NCI-H526 (cell line): ENCODE measurements around the gene NAIF1.
"Not testable (repeated sequence)": the region's sequence is repeated elsewhere in the genome, so short reads cannot be mapped to it uniquely, and the experiment has no call there.

ENCODE experiments used
- DNase-seq, 2 experiments: peaks; one replicate each; lab custom pipeline; 2025; lab: John Stamatoyannopoulos, UW

NAIF1 gene, protein sequence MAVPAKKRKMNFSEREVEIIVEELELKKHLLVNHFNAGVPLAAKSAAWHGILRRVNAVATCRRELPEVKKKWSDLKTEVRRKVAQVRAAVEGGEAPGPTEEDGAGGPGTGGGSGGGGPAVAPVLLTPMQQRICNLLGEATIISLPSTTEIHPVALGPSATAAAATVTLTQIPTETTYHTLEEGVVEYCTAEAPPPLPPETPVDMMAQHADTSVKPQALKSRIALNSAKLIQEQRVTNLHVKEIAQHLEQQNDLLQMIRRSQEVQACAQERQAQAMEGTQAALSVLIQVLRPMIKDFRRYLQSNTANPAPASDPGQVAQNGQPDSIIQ

DNA sequence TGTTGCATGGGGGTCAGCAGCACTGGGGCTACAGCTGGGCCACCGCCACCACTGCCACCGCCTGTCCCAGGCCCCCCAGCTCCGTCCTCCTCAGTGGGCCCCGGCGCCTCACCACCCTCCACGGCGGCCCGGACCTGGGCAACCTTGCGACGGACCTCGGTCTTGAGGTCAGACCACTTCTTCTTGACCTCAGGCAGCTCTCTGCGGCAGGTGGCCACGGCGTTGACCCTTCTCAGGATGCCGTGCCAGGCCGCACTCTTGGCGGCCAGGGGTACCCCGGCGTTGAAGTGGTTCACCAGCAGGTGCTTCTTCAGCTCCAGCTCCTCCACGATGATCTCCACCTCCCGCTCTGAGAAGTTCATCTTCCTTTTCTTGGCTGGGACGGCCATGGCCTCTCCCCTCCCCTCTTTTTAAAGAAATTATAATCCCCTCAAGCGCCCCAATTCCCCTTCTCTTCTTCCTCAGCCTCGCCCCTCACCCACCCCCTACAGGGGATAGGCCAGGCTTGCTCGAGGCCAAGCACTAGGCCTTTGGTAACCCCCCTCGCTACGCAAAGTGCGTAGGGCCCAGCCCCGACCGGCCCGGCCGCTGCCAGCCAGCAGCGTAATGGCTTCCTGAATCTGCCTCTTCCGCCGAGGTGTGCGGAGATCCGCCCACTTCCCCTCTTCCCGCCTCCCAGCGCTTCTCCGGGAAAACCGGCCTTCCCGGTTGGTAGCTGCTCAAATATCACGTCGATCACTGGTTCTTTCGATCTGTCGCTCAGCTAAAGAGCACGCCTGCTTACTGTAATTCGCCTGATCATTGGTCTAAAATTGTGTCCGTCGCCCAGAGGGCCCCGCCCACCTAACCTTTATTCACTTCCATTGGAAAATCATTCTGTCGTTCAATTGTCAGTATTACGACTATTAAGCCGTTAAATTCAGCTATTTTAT lies at the start of gene NAIF1:
Gene NAIF1 (minus strand): TSS at position 608 of the 932 bp plus-strand sequence. CDS start 219 bp downstream, at position 389.
- peak; percentile 95 to 97 for DNase-seq

DNA sequence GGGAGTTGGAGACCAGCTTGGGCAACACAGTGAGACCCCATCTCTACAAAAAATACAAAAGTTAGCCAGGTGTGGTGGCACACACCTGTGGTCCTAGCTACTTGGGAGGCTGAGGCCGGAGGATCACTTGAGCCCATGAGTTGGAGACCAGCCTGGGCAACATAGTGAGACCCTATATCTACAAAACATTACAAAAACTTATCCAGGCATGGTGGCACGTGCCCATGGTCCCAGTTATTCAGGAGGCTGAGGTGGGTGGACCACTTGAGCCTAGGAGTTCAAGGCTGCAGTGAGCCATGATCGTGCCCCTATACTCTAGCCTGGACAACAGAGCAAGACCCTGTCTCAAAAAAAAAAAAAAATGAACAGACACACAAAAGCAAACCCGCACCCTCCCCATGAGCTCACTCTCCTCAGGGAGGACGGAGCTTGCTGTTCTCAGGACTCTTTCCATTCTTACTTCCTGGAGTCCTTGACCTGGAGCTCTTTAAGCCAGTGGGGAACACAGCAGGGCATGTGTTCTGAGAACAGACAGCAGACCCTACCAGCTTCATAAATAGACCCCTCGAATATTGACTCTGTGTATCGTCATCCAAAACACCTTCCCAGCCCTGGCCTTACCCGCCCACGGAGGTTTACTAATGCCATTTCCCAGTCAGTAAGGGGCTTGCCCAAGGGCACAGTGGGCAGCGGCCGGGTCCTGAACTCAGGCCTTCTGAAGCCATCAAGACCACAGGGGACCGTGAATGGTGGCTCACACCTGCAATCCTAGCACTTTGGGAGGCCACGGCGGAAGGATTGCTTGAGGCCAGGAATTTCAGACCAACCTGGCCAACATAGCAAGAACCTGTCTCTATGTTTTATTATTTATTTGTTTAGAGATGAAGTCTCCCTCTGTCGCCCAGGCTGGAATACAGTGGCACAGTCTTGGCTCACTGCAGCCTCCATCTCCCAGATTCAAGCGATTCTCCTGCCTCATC lies 49.3 kb upstream of the NAIF1 start:
- no peak for DNase-seq

- DNase-seq, result peak; percentile 20 to 56
Observed at GRCh38 chr9:128115187-128116103, 48.3 kb upstream of the NAIF1 start.

DNA sequence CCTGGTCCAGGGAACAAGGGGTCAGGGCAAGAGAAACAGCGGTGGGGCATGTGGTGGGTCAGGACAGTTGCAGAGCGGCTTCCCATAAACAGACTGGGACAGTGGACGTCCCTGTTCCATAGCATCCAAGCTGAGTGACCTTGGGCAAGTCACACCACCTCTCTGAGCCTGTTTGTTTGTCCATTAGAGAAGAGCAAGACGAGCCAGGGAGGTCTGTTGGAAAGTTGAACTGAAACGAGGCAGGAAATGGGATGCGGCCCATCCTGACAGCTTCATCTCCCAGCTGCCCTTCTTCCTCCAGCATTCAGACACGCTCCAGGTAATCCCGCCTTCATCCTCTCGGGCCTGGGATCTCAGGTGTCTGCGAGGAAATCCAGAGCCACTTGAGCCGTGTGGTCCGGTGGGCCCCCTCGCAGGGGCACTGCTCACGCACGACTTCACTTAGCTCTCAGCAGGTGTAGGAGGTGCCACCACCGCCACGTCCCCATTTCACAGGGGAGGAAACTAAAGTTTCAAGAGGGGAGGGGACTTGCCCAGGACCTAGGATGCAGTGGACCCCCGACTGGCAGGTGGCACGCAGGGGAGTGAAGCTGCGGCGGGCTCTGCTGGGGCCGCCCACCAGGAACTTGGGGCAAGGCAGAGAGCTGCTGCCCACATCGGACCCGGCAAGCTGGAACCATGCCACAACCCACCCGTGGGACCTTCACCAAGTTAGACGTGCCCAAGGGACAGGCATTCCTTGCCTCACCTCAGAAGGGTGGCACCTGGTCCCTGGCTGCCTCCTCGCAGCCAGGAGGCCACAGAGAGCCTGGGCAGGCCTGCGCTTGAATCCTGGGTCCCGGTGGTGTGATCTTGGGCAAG lies 47.4 kb upstream of the NAIF1 start:
- DNase-seq, result no peak

DNA sequence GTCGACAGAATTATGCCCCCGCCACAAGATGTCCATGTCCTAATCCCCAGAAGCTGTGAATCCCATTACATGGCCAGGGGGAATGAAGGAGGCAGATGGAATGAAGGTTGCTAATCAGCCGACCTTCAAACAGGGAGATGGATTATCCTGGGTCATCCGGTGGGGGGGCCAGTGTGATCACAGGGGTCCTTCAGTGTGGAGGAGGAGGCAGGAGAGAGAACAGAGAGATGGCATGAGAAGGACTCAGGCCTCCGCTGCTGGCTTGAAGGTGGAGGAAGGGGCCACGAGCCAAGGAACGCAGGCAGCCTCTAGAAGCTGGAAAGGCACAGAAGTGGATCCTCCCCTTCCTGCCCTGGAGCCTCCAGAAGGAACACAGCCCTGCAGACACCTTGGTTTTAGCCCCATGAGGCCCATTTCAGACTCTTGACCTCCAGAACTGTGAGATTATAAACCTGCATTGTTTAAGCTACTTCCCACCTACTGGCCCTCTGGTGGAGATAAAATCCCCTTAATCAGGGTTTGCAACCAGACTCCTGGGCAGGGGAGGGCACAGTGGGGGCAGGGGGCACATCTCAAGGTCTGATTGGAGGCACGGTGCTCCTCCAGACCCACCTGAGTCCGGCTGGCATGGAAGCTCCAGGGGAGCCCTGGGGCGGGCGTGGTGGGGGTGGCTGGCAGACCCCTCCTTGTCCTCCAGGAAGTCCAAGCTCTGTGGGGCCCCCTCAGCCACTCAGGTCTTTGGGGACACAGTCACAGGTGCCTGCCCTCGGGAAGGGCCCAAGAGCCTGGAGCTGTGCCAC lies 46.6 kb upstream of the NAIF1 start:
- DNase-seq, result no peak

GRCh38 chr9:128111726-128112125 lies 44.6 kb upstream of the NAIF1 start:
- not testable (repeated sequence) for DNase-seq

- DNase-seq, result no peak
Observed at GRCh38 chr9:128109050-128109709, 42.1 kb upstream of the NAIF1 start.

DNA sequence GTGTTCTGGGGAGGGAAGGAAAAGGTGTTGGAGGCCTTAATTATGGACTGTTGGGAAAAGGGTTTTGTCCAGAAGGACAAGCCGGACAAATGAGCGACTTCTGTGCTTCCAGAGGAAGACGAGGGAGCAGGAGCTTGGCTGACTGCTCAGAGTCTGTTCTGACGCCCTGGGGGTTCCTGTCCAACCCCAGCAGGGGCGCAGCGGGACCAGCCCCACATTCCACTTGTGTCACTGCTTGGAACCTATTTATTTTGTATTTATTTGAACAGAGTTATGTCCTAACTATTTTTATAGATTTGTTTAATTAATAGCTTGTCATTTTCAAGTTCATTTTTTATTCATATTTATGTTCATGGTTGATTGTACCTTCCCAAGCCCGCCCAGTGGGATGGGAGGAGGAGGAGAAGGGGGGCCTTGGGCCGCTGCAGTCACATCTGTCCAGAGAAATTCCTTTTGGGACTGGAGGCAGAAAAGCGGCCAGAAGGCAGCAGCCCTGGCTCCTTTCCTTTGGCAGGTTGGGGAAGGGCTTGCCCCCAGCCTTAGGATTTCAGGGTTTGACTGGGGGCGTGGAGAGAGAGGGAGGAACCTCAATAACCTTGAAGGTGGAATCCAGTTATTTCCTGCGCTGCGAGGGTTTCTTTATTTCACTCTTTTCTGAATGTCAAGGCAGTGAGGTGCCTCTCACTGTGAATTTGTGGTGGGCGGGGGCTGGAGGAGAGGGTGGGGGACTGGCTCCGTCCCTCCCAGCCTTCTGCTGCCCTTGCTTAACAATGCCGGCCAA lies 41.3 kb upstream of the NAIF1 start:
- no peak for DNase-seq

DNA sequence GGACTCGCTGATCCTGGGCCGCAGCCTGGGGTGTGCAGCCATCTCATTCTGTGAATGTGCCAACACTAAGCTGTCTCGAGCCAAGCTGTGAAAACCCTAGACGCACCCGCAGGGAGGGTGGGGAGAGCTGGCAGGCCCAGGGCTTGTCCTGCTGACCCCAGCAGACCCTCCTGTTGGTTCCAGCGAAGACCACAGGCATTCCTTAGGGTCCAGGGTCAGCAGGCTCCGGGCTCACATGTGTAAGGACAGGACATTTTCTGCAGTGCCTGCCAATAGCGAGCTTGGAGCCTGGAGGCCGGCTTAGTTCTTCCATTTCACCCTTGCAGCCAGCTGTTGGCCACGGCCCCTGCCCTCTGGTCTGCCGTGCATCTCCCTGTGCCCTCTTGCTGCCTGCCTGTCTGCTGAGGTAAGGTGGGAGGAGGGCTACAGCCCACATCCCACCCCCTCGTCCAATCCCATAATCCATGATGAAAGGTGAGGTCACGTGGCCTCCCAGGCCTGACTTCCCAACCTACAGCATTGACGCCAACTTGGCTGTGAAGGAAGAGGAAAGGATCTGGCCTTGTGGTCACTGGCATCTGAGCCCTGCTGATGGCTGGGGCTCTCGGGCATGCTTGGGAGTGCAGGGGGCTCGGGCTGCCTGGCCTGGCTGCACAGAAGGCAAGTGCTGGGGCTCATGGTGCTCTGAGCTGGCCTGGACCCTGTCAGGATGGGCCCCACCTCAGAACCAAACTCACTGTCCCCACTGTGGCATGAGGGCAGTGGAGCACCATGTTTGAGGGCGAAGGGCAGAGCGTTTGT lies 40.5 kb upstream of the NAIF1 start:
- no peak for DNase-seq

DNA sequence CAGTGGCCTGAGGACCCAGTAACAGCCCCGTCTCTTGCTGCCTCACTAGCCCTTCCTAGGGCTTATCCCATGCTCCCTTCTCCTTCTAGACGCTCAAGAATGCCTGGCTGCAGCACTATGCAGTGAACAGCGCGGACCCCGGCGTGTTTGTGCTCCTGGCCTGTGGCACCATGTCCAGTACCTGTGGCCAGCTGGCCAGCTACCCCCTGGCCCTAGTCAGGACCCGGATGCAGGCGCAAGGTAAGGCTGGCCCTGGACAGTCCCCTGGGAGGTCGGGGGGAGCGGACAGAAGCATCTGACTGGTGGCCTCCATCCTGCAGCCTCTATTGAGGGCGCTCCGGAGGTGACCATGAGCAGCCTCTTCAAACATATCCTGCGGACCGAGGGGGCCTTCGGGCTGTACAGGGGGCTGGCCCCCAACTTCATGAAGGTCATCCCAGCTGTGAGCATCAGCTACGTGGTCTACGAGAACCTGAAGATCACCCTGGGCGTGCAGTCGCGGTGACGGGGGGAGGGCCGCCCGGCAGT lies 39.9 kb upstream of the NAIF1 start:
- no peak for DNase-seq

DNA sequence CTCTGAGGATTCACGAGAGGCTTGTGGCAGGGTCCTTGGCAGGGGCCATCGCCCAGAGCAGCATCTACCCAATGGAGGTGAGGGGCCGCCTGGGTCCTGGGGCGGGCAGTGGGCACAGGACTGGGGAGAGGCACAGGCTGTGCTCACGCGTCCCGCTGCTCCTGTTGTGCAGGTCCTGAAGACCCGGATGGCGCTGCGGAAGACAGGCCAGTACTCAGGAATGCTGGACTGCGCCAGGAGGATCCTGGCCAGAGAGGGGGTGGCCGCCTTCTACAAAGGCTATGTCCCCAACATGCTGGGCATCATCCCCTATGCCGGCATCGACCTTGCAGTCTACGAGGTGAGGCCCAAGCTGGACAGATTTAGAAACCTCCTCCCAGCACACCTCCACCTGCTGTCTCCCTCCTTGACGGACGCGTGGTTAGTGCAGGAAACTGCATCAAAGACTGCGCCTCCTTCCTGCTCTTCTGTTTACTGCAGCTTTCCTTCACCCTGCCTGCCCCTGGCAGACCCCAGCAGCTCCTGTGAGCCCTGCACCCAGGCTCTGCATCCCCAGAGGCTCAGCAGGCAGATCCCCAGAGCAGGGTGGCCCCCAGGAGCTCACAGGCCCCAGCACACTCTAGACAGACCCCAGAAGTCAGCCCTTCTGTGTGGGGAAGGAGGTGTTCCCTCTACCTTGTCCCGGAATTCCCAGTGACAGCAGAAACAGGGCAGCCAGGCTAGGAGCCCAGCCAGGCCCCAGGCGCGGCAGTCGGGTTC lies 39.2 kb upstream of the NAIF1 start:
- no peak for DNase-seq

- no peak for DNase-seq
Observed at GRCh38 chr9:128105538-128106175, 38.5 kb upstream of the NAIF1 start.

DNA sequence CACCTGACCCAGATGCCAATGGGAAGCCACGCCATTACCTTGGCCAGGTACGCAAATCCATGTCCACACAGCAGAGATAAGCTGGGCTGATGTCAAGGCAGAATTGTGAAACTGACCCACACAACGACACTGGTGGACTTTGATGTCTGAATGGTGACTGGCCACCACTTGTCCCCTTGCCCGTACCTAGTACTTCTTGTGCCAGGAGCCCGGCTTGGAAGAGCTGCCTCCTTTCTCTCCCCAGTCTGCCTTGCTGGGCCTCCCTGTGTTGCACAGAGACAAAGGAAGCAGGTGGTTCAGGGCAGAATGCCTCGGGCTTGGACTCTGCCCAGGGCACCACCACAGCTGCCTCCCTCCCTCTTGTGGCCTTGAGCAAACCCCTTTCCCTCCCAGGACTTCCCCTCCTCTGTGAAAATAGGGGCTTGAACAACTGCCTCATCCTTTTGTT lies 37.1 kb upstream of the NAIF1 start:
- DNase-seq, result peak in 1 of 2 experiments; percentile 21

- DNase-seq, result peak in 1 of 2 experiments; percentile 10
Observed at GRCh38 chr9:128103589-128103962, 36.5 kb upstream of the NAIF1 start.
